ENCODE results near the gene GSDME.

- TF ChIP-seq CTCF (IDR thresholded peaks at IDR 0.05) = no peak
- TF ChIP-seq POLR2A (IDR thresholded peaks at IDR 0.05) = no peak
Measured at GRCh38 chr7:24700521-24701260, 56.6 kb downstream of the GSDME start.
